Right ventricle myocardium inferior (tissue), 1 donor: ENCODE measurements around the gene RAC3. TPM values are rescaled to one million over a fixed set of nuclear protein-coding genes. Genes with fewer than 3 reads are reported as not detected.
"Not testable (repeated sequence)": the region's sequence is repeated elsewhere in the genome, so short reads cannot be mapped to it uniquely, and the experiment has no call there.

Experiments used
- ATAC-seq: fragments of 200-7000 bp; cut with Tn5 transposase; one replicate; pipeline ENCODE4 v1.9.1; 2020; ENCODE audit warnings: mild to moderate bottlenecking, moderate library complexity
- DNase-seq: peaks from one replicate; pipeline ENCODE4 v3.0.0; 2021; ENCODE audit errors: missing footprints
- intact Hi-C: fragments of 100-400 bp; cut with DNase I; formaldehyde crosslinking; loops from one replicate; pipeline ENCODE4 v1.11.0; 2022
- total RNA-seq: library from RNA; stranded (reverse); fragmentation: NEBNext Ultra II Directional; extraction: Animal tissue kit (Norgen Biotek cat#: 25700); gene quantifications from one replicate; pipeline ENCODE4 v1.2.1, GENCODE V29; 2021
- donor health status: DM: no; HTN: yes; CAD: no; lungs with severe emphysema.

RAC3 gene
- total RNA-seq, 1 donor from 2014 or later = 2.2 TPM

DNA sequence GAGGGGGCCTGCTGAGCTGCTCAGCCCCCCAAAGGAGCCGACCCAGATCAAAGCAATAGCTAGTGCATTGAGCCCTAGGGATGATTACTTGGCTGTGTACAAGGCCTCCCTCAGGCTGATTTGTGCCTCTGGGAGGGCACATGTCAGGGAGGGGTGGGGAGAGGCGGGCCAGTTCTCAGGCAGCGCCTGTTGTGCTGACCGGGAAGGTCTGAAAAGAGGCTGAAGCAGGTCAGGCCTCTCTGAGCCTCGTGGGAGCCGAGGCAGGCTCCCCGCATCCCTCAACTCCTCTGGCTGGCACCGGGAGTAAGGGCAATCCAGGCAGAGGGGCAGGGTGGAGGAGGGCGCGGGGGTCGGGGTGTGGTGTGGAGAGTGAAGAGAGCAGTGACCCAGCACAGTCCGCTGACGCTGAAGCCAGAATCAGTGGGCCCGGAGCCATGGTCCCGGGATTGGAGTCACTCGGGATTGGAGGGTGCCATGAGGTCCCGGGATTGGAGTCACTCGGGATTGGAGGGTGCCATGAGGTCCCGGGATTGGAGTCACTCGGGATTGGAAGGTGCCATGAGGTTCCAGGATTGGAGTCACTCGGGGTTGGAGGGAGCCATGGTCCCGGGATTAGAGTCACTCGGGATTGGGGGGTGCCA, 3.0 kb downstream of the RAC3 start:
- DNase-seq (no peak), ATAC-seq (no peak)
- intact Hi-C loops = loop anchor here (5.0 kb wide), 1 partner anchor 258 kb away; no protein-coding TSS in a partner anchor

DNA sequence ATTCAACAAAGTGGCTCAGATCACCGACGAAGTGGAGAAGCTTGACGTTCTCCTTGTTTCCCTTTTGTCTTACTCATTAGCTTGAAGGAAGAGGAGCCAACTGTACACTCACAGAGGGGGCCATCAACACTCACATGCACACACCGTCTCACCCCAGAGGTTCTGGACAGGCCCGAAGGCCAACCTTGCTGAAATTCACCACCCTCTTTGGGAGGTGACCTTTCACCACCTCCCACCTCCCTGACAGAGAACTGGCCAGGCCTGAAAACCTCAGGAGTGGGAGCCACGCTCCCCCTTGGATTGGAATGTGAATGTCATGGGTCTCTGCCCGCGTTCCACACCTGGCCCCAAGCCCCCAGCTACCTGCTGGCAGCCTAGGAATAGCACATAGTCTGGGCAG, 4.0 kb downstream of the RAC3 start:
- DNase-seq (no peak), ATAC-seq (no peak)
- intact Hi-C loops = loop anchor here (5.0 kb wide), 1 partner anchor 257 kb away; no protein-coding TSS in a partner anchor

DNA sequence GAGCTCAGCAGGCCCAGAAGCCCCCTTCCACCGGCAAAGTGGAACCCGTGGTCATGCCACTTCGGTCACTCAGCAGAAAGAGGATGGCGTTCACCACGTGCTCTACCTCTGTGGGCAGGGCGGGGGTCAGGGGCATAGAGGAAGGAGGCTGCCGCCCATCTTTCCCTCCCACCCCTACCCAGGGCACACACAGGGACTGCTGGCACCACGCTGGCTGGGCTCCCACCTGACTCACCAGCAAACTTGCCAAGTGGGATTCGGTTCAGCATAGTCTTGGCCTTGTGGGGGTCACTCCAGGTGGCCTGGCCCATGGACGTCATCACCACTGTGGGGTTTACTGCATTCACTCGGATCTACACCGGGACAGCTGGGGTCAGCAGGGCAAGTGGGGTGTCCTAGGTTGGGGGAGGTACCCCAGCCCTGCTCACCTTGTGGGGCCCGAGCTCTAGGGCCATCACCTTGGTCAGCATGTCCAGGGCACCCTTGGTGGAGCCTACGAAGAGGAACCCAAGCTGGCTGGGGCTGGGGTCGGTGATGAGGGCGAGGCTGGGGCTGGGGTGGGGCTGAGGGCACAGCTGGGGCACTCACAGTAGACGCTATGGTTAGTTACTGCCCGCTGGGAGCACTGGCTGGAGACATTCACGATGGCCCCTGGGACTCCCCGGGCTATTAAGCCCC, 4.6 kb downstream of the RAC3 start:
- no peak for ATAC-seq
- no peak for DNase-seq
- intact Hi-C loops = loop anchor here (5.0 kb wide), 1 partner anchor 256 kb away; no protein-coding TSS in a partner anchor

DNA sequence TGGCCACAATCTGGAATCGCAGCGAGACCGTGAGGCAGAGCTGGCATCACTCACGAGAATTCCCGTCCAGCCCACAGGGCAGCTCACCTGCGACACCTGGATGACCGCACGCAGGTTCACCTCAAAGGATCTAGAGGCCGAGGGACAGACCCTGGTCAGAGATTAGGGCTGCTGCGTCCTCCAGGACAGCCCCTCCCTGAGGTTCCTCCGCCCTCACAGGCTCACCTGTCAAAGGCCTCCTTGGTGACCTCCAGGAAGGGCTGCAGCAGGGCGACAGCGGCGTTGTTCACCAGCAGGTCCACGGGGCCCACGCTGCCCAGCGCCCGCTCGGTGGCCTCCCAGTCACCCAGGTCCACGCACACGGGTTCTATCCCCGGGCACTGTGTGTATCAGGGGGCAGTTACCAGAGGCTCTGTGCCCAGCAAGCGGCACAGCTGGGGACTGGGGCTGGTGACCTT, 5.2 kb downstream of the RAC3 start:
- intact Hi-C loops = loop anchor here (1.0 to 5.0 kb wide), 2 partner anchors 62 to 256 kb away; partner anchors contain the start of gene FASN
- ATAC-seq (no peak), DNase-seq (no peak)

DNA sequence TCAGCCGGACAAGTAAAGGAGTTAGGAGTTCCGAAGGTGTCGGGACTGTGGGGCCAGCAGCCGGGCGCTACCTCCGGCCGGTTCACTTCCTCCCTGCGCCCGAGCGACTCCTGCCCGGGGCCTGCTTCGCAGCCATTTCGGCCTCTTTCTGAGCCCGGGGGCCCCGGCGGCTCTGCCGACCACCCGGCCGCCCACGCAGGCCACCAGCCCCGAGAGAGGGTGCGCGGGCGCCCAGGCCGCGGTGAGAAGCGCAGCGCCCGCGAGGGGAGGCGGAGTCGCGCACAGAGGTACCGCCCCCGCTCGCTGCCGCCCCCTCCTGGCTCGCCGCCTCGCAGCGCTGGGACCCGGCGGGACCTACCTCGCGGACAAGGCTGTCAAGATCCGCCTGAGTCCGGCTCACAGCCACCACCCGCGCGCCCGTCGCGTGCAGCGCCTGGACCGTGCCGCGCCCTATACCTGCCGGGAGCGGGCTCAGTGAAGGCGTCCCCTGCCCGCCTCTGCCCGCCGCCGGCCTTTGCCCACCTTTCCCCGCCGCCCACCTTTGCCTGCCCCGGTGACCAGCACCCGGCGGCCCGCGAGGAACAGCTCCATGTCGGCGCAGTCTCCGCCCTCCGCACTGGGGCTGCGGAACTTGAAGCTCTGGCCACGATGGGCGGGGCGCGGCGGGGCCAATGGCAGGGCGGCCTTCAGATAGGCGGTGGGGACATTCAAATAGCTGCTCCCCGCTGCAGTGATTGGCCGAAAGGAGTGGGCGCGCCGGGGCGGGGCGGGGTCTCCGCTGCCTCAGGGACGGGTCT, 5.8 kb downstream of the RAC3 start, which contains the start of gene DCXR:
Gene DCXR (minus strand): TSS at position 606 of the 797 bp plus-strand sequence. CDS start 15 bp downstream, at position 591.
- DNase-seq (peak; percentile 99), ATAC-seq (peak; percentile 98)
- intact Hi-C loops = loop anchor here (1.0 to 5.0 kb wide), 2 partner anchors 61 to 255 kb away; partner anchors contain the start of gene FASN

DNA sequence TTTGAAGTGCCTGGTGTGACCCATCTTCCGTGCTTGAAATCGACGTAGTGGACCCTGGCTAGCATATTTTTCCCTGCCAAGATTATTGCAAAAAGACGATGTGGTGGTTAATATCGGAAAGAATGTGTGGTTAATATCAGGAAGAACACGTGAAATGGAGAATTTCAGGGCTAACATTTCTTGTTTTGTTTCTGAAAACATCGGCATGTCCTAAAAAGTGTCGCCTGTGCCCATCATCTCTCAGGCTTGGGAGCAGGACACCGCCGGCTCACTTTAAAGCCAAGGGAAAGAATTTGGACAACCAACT, 6.4 kb downstream of the RAC3 start:
- ATAC-seq (no peak), DNase-seq (no peak)
- intact Hi-C loops = loop anchor here (1.0 to 5.0 kb wide), 2 partner anchors 60 to 254 kb away; partner anchors contain the start of gene FASN

DNA sequence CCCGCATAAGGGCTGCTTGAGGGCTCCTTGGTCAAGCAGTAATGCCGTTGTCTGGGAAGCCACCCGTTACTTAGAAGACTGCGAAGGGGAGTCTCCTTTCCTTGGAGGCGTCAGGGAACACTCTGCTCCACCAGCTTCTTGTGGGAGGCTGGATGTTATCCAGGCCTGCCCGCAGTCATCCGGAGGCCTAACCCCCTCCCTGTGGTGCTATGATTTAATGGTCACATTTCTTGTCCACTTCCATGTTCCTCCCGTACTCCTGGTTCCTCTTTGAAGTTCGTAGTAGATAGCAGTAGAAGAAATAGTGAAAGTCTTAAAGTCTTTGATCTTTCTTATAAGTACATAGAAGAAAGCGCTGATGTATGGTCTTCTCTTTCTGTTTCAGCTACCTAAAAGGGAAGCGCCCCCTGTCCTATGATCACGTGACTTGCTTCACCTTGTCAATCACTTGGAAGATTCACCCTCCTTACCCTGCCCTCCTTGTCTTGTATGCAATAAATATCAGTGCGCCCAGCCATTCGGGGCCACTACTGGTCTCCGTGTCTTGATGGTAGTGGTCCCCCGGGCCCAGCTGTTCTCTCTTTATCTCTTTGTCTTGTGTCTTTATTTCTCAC, 7.4 kb downstream of the RAC3 start:
- not testable (repeated sequence) for ATAC-seq, DNase-seq
- intact Hi-C loops = loop anchor here (5.0 kb wide), 1 partner anchor 253 kb away; no protein-coding TSS in a partner anchor

DNA sequence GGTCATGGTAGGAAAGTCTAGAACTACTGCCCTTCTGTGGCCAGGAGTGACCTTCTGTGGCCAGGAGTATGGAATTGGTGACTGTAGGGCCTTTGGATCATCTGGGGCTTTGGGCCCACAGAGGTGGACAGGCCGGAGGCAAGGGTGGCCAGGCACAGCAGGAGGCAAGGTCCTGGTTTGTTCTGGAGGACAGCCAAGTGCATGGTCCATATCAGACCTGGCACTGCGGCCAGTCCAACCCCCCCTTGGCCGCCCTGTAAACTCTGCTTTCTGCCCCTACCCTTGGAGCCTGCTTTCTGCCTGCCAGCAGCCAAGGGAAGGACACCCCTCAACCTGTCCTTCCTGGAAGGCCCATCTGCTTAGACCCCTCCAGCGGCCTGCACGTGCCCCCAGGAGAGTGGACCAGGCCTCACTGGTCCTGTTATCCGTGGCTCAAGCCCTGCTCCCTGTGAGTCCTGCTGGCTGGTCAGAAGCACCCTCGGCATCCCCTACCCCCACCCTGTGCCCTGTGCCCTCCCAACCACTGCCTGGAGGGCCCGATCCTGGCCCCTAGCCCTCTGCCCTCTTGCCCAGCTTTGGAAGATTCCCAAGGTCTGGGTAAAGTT, 8.3 kb downstream of the RAC3 start:
- intact Hi-C loops = loop anchor here (5.0 kb wide), 1 partner anchor 253 kb away; no protein-coding TSS in a partner anchor
- no peak for ATAC-seq
- DNase-seq = no peak

DNA sequence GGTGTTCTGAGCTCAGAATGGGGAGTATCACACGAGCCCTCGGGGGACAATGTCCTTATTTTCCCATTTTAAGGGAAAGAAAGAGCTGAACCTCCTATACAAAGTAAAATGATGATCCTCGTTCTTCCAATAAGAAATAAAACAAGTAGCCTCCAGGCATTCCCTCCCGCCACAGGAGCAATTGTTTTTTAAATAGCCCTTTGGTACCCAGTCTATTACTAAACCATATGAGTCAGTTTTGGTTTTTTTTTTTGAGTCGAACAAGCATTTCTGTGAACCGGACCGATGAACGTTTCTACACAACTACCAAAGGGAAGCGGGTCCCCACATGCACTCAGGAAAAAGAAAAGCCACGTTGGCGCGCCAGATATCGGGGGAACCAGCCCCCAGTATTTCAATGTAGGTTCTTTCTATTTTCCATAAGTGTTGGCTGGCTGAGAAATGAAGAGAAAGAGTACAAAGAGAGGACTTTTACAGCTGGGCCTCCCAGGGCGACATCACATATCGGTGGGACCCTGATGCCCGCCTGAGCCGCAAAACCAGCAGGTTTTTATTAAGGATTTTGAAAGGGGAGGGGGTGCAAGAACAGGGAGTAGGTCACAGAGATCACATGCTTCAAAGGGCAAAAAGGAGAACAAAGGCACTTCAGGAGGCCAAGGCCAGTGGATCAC, 9.8 kb downstream of the RAC3 start:
- intact Hi-C loops = no loop called here

DNA sequence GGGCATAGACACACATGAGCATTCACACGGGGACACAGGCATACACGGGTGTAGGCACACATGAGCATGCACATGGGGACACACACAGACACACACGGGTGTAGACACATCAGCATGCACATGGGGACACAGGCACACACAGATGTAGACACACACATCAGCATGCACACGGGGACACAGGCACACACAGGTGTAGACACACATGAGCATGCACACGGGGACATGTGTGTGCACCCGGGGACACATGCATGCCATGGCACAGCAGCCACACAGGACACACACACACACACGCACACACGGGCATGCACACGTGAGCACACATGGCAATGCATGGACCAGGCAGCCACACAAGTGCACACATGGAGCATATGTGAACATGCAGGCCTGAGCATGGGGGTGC, 11.2 kb downstream of the RAC3 start:
- intact Hi-C loops = no loop called here
- ATAC-seq (no peak), DNase-seq (no peak)

More for the DNA sequence above, 9.8 kb downstream of the RAC3 start:
- DNase-seq (no peak), ATAC-seq (no peak)

DNA sequence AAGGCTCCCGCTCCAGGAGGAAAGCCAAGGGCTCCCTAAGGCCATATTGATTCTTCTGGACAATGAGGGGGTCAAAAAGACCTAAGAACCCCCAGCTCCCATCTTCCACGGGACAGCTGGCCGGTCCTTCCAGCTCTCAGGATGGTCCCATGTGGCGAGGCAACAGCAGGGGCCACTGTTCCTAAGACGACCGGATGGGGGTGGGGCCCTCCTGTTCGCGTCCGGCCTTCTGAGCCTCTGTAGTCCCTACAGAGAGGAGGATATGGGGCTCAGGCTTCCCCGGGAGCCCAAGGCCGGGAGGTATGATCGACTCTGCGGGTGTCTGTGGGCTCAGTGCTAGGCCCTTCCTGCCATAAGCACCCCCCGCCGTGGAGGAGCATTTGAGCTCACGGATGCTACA, 12.0 kb downstream of the RAC3 start:
- intact Hi-C loops = no loop called here
- DNase-seq (no peak), ATAC-seq (no peak)

DNA sequence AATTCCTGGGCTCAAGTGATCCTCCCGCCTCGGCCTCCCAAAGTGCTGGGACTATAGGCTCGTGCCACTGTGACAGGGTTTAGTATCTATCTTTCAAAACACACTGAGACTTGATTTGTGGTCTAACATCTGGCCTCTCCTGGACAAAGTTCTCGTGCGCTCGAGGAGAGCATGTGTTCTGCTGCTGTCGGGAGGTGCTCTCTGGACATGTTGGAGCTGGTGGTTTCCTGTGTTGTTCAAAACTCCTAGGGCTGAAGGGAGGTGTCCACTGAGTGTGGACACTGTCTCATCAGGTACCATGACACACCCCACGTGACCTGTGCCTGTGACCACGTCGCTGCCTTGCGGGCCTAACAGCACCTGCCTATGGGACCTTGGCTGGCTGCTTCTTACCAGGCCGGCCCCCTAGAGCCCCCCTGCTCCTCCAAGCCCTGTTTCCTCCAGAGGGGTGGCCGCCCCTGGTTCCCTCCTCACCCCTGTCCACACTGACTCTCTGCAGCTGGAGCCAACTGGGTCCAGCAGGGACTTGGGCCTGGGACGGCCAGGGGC, 14.5 kb downstream of the RAC3 start:
- no peak for DNase-seq
- intact Hi-C loops = no loop called here
- ATAC-seq = no peak

DNA sequence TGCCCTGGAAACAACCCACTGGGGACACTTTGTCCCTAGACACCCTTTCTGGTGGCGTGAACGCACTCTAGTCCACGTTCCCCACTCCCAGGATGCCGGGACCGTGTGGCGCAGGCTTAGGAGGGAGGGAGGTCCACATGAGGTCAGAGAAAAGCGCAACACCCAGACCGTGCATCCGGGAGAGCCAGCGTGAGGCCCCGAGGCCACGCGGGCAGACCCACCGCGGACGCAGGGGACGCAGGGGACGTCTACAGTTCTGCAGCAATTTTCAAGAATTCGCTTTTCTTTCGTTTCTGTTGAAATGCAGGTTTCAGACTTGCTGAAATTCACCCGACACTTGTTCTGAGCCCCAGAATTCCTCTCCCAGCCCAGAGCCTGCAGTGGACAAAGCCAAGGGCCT, 15.4 kb downstream of the RAC3 start:
- intact Hi-C loops = no loop called here
- DNase-seq (no peak), ATAC-seq (no peak)

DNA sequence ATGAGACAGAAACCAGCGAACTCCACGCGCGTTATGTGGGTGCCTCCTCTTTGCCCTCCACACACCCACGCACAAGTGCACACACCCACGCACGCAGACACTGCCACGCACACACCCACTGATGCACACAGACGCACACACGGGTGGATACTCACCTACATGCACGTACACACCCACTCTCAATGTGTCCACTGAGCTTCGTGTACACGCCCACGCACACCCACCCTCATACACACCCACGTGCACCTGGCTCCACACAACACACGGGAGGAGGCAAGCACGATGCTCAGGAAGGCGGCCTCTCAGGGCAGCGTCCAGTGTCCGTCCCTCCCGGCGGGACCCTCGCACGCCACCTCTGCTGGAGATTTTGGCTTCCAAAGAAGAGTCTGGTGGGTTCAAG, 15.9 kb downstream of the RAC3 start:
- intact Hi-C loops = no loop called here
- no peak for DNase-seq

DNA sequence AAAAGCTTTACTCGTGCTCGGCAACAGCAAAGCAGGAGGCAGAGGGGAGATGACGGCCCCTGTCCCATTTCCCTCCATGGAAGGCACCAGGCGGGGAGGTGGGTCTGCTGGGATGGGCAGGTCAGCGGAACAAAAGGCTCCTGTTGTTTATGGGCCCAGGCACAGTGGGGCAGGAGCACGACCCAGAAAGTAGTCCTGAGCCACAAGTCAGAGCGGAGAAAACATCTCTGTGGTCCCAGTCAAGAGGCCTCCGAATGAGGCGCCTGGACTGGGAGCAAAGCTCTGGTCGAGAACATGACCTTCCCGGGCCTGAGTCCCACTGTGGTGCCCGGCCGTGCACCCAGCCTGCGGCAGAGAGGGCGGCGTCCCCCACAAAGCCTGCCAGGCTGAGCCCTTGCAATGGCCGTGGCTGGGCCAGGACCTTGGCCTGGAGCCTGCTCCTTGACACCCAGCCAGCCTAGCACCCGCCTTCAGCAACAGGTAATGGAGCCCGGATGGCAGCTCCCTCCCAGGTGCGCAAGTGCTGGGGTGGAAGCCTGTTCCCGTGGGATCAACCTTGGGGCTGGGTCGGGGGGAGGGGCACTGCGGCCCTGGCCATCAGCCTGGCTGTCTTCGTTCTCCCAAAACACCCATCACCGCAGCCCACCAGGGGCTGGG, 16.6 kb downstream of the RAC3 start:
- no peak for DNase-seq
- intact Hi-C loops = no loop called here

More for the DNA sequence above, 15.9 kb downstream of the RAC3 start:
- ATAC-seq = no peak

DNA sequence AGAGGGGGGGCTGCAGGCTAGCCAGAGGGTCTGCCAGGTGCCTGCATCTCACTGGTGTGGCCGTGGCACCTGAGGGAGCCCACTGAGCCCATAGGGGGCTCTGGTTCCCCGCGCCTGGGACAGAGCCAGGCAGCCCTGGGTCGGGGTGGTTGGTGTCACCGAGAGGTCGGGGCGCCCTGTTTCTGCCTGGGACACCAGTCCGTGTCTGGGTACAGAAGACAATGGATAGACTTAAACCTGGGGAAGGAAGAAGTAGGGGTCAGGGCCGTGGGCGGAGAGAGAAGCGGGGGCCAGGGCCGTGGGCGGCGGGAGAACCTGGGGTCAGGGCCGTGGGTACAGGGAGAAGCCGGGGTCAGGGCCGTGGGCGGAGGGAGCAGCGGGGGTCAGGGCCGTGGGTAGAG, 17.1 kb downstream of the RAC3 start:
- ATAC-seq (no peak), DNase-seq (no peak)
- intact Hi-C loops = no loop called here

More for the DNA sequence above, 16.6 kb downstream of the RAC3 start:
- ATAC-seq = no peak

DNA sequence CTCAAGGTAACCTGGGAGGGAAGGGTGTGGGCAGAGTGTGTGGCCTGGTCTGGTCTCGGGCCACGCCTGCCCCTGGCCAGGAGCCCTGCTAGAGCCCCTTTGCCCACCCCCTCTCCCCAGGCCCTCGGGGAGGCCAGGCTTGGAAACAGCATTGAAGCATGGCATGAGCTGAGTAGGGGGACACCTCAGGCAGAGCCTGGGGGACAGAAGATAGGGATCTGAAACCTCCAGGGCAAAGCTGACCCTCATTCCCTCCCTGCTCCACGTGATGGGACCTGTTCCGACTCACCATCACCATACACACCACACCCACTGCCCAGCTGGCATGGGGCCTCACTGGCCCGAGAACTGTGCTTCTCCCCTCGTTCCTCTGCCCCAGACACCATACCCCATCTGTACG, 17.6 kb downstream of the RAC3 start:
- intact Hi-C loops = no loop called here
- ATAC-seq (no peak), DNase-seq (no peak)
